Stimulated activated CD8-positive, alpha-beta memory T cell treated with anti-CD3 and anti-CD28 coated beads, Interleukin-12 subunit alpha, Interleukin-12 subunit beta, amount 100 ng/mL, for 1 hour (primary cell): Measurements from ENCODE around the gene GAMT.

Source experiments
- DNase-seq: peaks from one replicate; pipeline ENCODE4 v3.0.0-alpha.2; 2020; ENCODE audit warnings: low read depth

Gene GAMT

GRCh38 chr19:1400281-1401137 is 833 bp downstream of the GAMT start:
- DNase-seq, result no peak

- DNase-seq, result no peak
These were observed 1.6 kb downstream of the GAMT start for GRCh38 chr19:1399745-1400144.

GRCh38 chr19:1399079-1399478 is 2.3 kb downstream of the GAMT start:
- DNase-seq, result no peak

GRCh38 chr19:1397838-1398237 is 3.5 kb downstream of the GAMT start:
- no peak for DNase-seq

GRCh38 chr19:1396768-1397679 is 4.3 kb downstream of the GAMT start:
- no peak for DNase-seq

- DNase-seq, result no peak
These were observed 5.1 kb downstream of the GAMT start for GRCh38 chr19:1396019-1396767.

- DNase-seq, result no peak
These were observed 5.9 kb downstream of the GAMT start for GRCh38 chr19:1395194-1396018.

- no peak for DNase-seq
These were observed 6.8 kb downstream of the GAMT start for GRCh38 chr19:1394252-1395193.

- DNase-seq, result no peak
These were observed 7.5 kb downstream of the GAMT start for GRCh38 chr19:1393841-1394240.

- DNase-seq, result no peak
These were observed 8.3 kb downstream of the GAMT start for GRCh38 chr19:1392939-1393530.

- no peak for DNase-seq
These were observed 8.9 kb downstream of the GAMT start for GRCh38 chr19:1392407-1392806.

- no peak for DNase-seq
These were observed 10.4 kb downstream of the GAMT start for GRCh38 chr19:1390890-1391423.

- DNase-seq, result no peak
These were observed 12.1 kb downstream of the GAMT start for GRCh38 chr19:1389033-1389940.

GRCh38 chr19:1388637-1389026 is 12.7 kb downstream of the GAMT start:
- DNase-seq, result no peak

GRCh38 chr19:1387684-1388636 is 13.4 kb downstream of the GAMT start:
- DNase-seq, result no peak

GRCh38 chr19:1386945-1387683 is 14.2 kb downstream of the GAMT start:
- no peak for DNase-seq

GRCh38 chr19:1385816-1386215 is 15.5 kb downstream of the GAMT start:
- DNase-seq, result no peak
